ENCODE measurements around the gene GET4.

GRCh38 chr7:910441-910861 lies 34.1 kb downstream of the GET4 start:
- TF ChIP-seq CTCF (IDR thresholded peaks at IDR 0.05), result no peak
- TF ChIP-seq POLR2A (IDR thresholded peaks at IDR 0.05), result no peak
- TF ChIP-seq EP300 (IDR thresholded peaks at IDR 0.05), result no peak
